ENCODE data around the gene GPR25.

Gene GPR25

GRCh38 chr1:200894712-200895442 lies 22.1 kb downstream of the GPR25 start, which contains the start of gene INAVA:
INAVA (plus strand) TSS chr1:200894900; CDS start chr1:200898401, 3,501 bp downstream.
- DNase-seq (ENCODE audit: extremely low read depth, low read depth), result no peak
- TF ChIP-seq CTCF (IDR thresholded peaks at IDR 0.05; ENCODE audit: low read depth, low read length), result no peak

- no peak for DNase-seq (ENCODE audit: extremely low read depth, low read depth)
- TF ChIP-seq CTCF (IDR thresholded peaks at IDR 0.05; ENCODE audit: low read depth, low read length), result no peak
These were observed 22.6 kb downstream of the GPR25 start for GRCh38 chr1:200895443-200895789.

- DNase-seq (ENCODE audit: extremely low read depth, low read depth), result no peak
- no peak for TF ChIP-seq CTCF (IDR thresholded peaks at IDR 0.05; ENCODE audit: low read depth, low read length)
These were observed 23.2 kb downstream of the GPR25 start for GRCh38 chr1:200895801-200896530.

GRCh38 chr1:200896531-200897196 lies 23.9 kb downstream of the GPR25 start:
- no peak for TF ChIP-seq CTCF (IDR thresholded peaks at IDR 0.05; ENCODE audit: low read depth, low read length)
- DNase-seq (ENCODE audit: extremely low read depth, low read depth), result no peak

GRCh38 chr1:200897259-200897658 lies 24.5 kb downstream of the GPR25 start:
- DNase-seq (ENCODE audit: extremely low read depth, low read depth), result no peak
- TF ChIP-seq CTCF (IDR thresholded peaks at IDR 0.05; ENCODE audit: low read depth, low read length), result no peak

GRCh38 chr1:200899015-200899386 lies 26.2 kb downstream of the GPR25 start:
- no peak for DNase-seq (ENCODE audit: extremely low read depth, low read depth)
- no peak for TF ChIP-seq CTCF (IDR thresholded peaks at IDR 0.05; ENCODE audit: low read depth, low read length)

GRCh38 chr1:200899451-200899915 lies 26.7 kb downstream of the GPR25 start:
- DNase-seq (ENCODE audit: extremely low read depth, low read depth), result no peak
- TF ChIP-seq CTCF (IDR thresholded peaks at IDR 0.05; ENCODE audit: low read depth, low read length), result no peak
